DOHH2 (cell line): ENCODE results near the gene SH2D2A.

Experiments
- CTCF ChIP-seq: fragments of 200-600 bp; sonication (generic); IDR thresholded peaks from one replicate; pipeline ENCODE4 v1.5.1; 2014; ENCODE audit warnings: antibody characterized with exemption, mild to moderate bottlenecking, low read depth, low read length; ENCODE audit not compliant: poor library complexity, severe bottlenecking
- EZH2phosphoT487 ChIP-seq: fragments of 200-600 bp; sonication (generic); IDR thresholded peaks from 2 replicates; pipeline ENCODE4 v1.6.1; 2017; ENCODE audit warnings: borderline replicate concordance, mild to moderate bottlenecking, antibody characterized with exemption, low read length, moderate library complexity, mixed read lengths

- TF ChIP-seq CTCF (no peak), EZH2phosphoT487 (no peak)
These were observed 1.9 kb downstream of the SH2D2A start for GRCh38 chr1:156814571-156815260.
